Measurements from ENCODE around the gene CCDC196. TPM values are rescaled to one million over a fixed set of nuclear protein-coding genes. Genes with fewer than 3 reads are reported as not detected.

The CCDC196 gene
- total RNA-seq, 1 experiment from 2014 or later = not detected

GRCh38 chr14:66444271-66444927 lies 41.8 kb upstream of the CCDC196 start:
- no peaks in the 10 kb centered on the region for H3K27me3 Mint-ChIP-seq (ENCODE audit: low read depth)
- peaks cover 0 to 5% (median 1%) of the 10 kb centered on the region in 3 experiments; a peak in 1 of 7 replicates for H3K36me3 Mint-ChIP-seq (ENCODE audit: insufficient read depth in 1 of 3, low read depth in 3 of 3)
- no peak overlapping the region for H3K27ac ChIP-seq (ENCODE audit: insufficient read length, low read depth, low read length)
- no peak overlapping the region for H4K91ac ChIP-seq (ENCODE audit: insufficient read length, low read depth, low read length)
- no peak overlapping the region for H4K5ac ChIP-seq (ENCODE audit: insufficient read length, low read depth, low read length)
- H4K20me1 ChIP-seq (ENCODE audit: control insufficient read depth, insufficient read depth, insufficient read length) = no peaks in the 10 kb centered on the region
- no peak overlapping the region for H4K8ac ChIP-seq (replicated peaks; ENCODE audit: insufficient read length, low read depth, low read length)
- no peak overlapping the region for H2AFZ ChIP-seq (ENCODE audit: low read length)
- no peak overlapping the region for H3K4me2 ChIP-seq (ENCODE audit: insufficient read depth, insufficient read length, low read length)
- no peak overlapping the region for H3K4ac ChIP-seq (ENCODE audit: low read depth, low read length)
- H3K9me3 Mint-ChIP-seq = peaks cover 0 to 8% of the 10 kb centered on the region in 2 experiments; a peak in 2 of 5 replicates
- H2BK120ac ChIP-seq (ENCODE audit: low read depth, low read length, poor library complexity, severe bottlenecking) = no peak overlapping the region
- no peak overlapping the region for H3K56ac ChIP-seq (ENCODE audit: insufficient read length, low read depth, low read length)
- no peaks in the 10 kb centered on the region; a peak in 1 of 4 replicates for H3K4me1 Mint-ChIP-seq
- H3T11ph ChIP-seq (ENCODE audit: low read length) = no peak overlapping the region
- H2BK12ac ChIP-seq (ENCODE audit: insufficient read length, low read depth, low read length) = no peak overlapping the region
- no peak overlapping the region for H3K9ac ChIP-seq (ENCODE audit: extremely low read depth, insufficient read length, low read length)
- H3K4me3 Mint-ChIP-seq = no peak overlapping the region
- no peak overlapping the region for H2BK20ac ChIP-seq (ENCODE audit: low read depth, low read length, poor library complexity, severe bottlenecking)
- H3K27ac Mint-ChIP-seq = no peak overlapping the region
- H3K23ac ChIP-seq (ENCODE audit: insufficient read length, low read depth, low read length) = no peak overlapping the region
- no peaks in the 10 kb centered on the region for H3K79me2 ChIP-seq (ENCODE audit: insufficient read depth, low read length)
- no peaks in the 10 kb centered on the region for H3K23me2 ChIP-seq (ENCODE audit: insufficient read length, low read depth, low read length, poor library complexity, severe bottlenecking)
- H3K9me3 ChIP-seq (ENCODE audit: control insufficient read depth, low read depth, low read length) = no peaks in the 10 kb centered on the region
- DNase-seq = no peak
- no peaks in the 10 kb centered on the region for H3K27me3 ChIP-seq (ENCODE audit: insufficient read depth, low read length)
- H3K14ac ChIP-seq (ENCODE audit: insufficient read depth, low read length) = no peak overlapping the region
- no peak overlapping the region for H3K18ac ChIP-seq (ENCODE audit: insufficient read length, low read depth, low read length)
- H2BK15ac ChIP-seq (ENCODE audit: low read depth, low read length) = no peak overlapping the region
- no peak overlapping the region for H2AK5ac ChIP-seq (ENCODE audit: insufficient read length, low read length)
- H3K4me1 ChIP-seq (ENCODE audit: insufficient read depth, low read length) = no peaks in the 10 kb centered on the region
- WGBS (ENCODE audit: extremely low coverage, insufficient read length, low lambda C conversion rate) = no CpG with 5 or more reads among the region's 2 CpGs
- H2BK5ac ChIP-seq (ENCODE audit: insufficient read length, low read length) = no peak overlapping the region
- no peaks in the 10 kb centered on the region for H3K79me1 ChIP-seq (ENCODE audit: insufficient read depth, low read depth, low read length, poor library complexity, severe bottlenecking)
- no peak for TF ChIP-seq CTCF (conservative IDR thresholded peaks at IDR 0.05)

Data from H9 (cell line).